NCI-H2029 treated with DMSO at 0.1 percent for 48 hours (cell line): ENCODE results near the gene SH3BP1.
"Not testable (repeated sequence)": the region's sequence is repeated elsewhere in the genome, so short reads cannot be mapped to it uniquely, and the experiment has no call there.

Experiments used
- DNase-seq: peaks from one replicate; lab custom pipeline; 2025; lab: John Stamatoyannopoulos, UW

The SH3BP1 gene

GRCh38 chr22:37633625-37634416 lies 5.6 kb upstream of the SH3BP1 start:
- DNase-seq = no peak

GRCh38 chr22:37634417-37634924 lies 5.0 kb upstream of the SH3BP1 start:
- DNase-seq = no peak

DNA sequence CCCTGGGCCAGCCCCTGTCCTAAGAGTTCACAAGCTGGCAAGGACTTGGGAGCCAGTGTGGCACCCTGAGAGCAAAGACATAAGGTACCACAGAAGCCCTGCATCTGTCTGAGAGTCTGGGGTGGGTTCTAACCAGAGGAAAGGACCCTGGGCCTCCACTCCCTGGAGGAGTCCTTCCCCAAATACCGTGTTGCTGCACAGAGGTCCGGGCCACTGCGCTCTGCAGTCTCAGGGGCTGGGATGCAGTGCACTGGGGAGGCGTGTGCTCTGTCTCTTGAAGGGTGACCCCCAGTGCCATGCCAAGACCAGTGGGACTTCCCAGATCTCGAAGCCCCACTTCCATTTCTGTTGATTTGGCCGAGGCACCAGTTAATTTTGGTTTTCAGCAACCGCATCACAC lies 4.3 kb upstream of the SH3BP1 start:
- DNase-seq = no peak

- no peak for DNase-seq
Measured at GRCh38 chr22:37636186-37636948, 3.1 kb upstream of the SH3BP1 start.

DNA sequence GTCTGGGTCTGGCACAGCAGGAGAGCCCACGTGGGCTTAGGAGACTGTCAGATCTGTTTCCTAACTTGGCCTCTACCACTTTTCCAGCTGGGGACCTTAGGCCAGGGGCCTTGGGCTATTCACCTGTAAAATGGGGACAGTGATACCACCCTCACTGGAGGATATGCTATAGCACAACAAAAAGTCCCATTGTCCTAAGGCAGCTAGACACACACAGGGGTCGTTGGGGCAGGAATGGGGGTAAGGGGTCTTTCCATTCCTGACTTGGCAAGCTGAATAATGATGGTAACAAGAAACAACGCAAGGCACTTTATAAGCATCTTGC lies 2.6 kb upstream of the SH3BP1 start:
- no peak for DNase-seq

DNA sequence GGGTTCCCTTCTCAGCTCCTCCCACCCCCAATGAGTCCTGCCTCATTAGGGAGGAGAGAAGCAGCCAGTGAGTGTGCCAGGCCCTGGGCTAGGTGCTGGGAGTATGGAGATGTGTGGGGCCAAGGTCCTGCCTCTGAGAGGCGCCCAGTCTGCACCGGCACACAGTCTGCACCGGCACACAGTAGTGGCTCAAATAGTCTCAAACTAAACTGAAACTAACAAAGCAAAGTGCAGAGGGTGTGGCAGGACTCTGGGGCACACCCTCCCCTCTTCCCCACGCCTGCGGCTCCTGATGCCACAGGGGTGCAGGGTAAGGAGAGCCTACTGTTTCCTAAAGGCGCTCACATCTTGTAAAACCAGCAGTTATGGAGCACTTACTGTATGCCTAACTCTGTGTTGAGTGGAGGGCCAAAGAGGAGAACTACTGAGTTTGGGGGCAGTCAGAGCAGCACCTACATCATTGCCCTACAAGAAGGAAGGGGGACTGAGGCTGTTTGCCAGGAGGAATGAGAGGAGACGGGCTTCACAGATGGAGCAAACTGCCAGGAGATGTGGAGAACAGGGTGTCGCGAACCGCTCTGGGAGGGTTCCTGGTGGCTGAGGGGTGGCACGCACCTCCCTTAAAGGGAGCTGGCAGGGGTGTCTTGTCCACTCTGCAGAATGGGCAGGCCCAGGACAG lies 939 bp upstream of the SH3BP1 start:
- DNase-seq = no peak

DNA sequence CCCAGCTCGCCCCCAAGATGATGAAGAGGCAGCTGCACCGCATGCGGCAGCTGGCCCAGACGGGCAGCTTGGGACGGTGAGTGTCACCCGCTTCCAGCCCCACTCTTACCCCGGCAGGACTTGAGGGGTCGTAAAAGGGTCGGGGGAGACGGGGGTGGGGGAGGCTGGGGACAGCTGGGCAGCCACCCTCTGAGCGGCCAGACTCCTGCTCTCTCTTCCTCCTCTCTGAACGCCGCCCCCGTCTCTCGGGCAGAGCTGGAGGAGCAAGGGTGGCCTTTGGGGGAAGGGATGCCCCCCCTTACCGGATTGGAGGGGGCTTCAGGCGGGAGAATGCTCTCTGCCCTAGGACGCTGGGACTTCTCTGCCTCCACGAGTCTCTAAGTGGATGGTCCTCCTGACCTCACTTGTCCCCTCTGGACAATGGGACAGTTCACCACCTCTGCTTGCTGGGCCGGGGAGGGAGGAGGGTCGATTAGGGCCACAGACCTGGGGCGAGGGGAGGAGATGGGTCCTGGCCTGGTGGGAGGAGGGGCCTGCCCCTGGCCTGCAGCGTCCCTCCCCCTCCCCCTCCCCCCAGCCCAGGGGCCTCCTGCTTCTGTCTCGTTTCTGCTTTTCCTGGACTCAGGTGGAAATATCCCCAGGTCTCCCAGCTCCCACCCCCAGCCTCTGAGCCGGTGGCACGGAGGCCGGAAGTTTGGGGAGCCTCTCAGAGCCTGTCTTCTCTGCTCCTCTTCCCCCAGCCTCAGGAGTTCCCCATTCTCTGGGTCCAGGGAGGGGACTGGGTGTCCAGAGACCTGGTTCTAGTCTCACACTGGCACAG lies 512 bp downstream of the SH3BP1 start:
- DNase-seq = no peak

- DNase-seq = no peak
Measured at GRCh38 chr22:37640591-37641560, 1.4 kb downstream of the SH3BP1 start.

DNA sequence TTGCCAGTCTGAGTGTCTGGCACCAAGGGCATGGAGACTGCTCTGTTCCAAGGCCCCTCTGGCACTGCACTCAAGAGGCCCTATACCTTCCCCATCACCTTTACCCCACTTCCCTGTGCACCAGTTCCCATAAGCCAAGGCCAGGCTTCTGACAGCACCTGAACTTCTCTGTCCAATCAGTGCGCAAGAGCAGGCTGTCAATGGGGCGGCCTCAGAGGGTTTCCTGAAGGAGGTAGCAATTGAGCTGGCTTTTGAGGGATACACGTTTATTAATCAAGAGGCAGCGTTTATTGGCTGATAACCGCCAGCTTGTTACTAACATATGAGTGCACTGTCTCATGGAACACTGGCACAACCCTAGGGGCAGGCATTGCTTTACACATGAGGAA lies 2.1 kb downstream of the SH3BP1 start:
- no peak for DNase-seq

DNA sequence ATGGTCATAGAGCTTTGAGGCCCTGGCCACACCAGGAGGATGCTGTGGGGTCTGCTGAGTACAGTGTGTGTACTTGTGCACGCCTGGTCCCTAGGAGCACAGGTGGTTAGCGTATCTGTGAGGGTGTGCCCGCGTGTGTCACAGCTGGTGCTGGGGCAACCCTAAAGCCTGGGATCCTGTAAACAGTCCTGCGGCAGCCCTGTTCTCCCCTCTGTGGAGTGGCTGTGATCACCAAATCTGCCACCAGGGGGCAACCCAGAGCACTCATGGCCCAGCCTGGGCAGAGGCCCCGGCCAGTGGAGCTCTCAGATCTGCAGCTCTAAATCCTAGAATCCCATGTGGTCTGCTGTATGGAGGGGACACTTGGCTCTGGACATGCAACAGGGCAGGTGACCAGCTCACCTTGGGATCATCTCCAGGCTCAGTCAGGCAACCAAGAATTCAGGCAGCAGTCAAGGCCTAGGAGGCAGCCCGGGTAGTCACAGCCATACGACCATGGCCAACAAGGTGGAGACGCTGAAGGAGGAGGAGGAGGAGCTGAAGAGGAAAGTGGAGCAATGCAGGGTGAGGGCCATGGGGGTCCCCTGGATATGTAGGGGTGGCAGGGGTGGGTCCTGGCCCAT lies 3.9 kb downstream of the SH3BP1 start:
- DNase-seq = peak; percentile 5

DNA sequence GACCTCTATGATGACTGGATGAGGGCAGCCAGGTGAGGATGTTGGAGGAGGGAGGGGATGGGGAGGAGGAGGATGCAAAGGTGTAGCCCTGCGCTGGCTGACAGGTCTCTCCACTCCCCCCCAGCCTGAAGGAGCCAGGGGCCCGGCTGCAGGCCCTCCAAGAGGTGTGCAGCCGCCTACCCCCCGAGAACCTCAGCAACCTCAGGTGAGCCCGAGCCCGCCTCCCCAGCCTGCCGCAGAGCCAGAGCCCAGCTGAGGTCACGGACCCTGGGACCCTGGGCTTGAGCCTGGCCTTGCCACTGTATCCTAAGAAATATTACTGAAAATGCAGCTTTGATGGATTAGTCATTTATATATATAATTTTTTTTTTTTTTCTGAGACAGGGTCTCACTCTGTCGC lies 7.8 kb downstream of the SH3BP1 start:
- DNase-seq = no peak

- DNase-seq = no peak
Measured at GRCh38 chr22:37647928-37648327, 8.5 kb downstream of the SH3BP1 start.

GRCh38 chr22:37650463-37651136 lies 11.1 kb downstream of the SH3BP1 start:
- no peak for DNase-seq

- DNase-seq = no peak
Measured at GRCh38 chr22:37654563-37655251, 15.2 kb downstream of the SH3BP1 start.

DNA sequence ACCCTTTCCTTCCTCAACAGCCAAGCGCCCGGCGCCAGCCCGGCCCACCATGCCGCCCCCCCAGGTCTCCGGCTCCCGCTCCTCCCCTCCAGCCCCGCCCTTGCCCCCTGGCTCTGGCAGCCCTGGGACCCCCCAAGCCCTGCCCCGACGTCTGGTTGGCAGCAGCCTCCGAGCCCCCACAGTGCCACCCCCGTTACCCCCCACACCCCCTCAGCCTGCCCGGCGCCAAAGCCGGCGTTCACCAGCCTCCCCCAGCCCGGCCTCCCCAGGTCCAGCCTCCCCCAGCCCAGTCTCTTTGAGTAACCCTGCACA lies 15.7 kb downstream of the SH3BP1 start:
- no peak for DNase-seq

GRCh38 chr22:37656583-37656982 lies 17.1 kb downstream of the SH3BP1 start:
- DNase-seq = not testable (repeated sequence)

DNA sequence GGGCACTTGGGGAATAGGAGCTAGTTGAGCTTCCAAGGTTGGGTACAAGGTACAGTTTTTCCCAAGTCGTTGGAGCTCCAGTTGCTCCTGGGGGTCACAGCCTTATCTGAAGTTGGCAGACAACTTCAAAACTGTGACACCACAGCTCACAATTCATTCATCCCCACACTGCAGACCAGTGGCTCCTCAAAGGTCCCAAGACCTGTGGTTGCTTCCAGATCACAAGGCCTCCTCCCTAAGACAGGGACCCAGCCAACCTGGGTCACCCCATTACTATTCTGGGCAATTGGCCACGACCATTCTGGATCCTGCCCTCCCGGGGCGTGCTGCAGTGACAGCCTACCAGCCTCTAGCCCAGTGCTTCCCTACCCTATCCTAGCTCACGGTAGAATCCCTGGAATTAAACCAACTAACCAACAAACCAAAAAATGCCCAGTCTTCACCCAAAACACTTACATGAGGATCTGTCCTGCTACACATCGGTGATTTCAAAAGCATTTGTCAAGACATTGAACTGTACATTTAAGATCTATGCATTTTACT lies 18.2 kb downstream of the SH3BP1 start:
- no peak for DNase-seq

DNA sequence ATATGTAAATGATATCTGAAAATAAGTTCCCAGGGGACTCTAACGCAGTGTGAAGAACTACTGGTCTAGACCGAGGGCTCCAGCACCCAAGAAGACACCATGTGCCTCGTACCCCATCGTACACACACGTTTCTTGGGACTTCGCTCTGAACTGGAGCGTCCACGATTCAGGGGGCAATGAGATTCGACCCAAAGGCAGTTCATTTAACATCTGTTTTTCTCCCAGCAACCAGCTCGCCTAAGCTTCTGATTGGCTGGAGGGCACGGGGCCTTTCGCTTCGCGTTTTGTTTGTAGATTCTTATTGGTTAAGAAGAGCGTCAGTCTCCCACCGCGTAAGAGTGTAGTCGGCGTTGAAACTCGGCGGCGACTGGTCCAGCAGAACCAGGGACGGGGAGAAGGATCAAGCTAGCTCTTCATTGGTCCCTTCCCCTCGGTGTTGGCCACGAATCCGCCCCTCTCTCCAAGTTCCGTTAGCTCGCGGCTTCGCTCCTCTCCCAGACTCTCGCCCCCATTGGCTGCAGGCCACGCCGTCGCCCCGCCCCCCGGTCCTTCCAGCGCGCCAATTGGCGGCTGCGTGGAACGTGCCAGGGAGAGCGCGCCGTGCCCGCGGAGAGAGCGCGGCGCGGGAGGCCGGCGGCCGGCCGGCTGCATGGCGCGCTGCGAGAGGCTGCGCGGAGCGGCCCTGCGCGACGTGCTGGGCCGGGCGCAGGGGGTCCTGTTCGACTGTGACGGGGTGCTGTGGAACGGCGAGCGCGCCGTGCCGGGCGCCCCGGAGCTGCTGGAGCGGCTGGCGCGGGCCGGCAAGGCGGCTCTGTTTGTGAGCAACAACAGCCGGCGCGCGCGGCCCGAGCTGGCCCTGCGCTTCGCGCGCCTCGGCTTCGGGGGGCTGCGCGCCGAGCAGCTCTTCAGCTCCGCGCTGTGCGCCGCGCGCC lies 18.9 kb downstream of the SH3BP1 start, which contains the start of gene PDXP:
TSS of gene PDXP (plus strand) at position 591 of the 933 bp plus-strand sequence. CDS start at position 651, 60 bp downstream.
- peak; percentile 91 for DNase-seq
